Stimulated activated CD4-positive, alpha-beta T cell treated with anti-CD3 and anti-CD28 coated beads, Interleukin-2, amount 100 ng/mL, for 48 hours (primary cell): ENCODE measurements around the gene FAM25A.

ENCODE experiments used
- DNase-seq, 2 donors: peaks; one replicate each; pipeline ENCODE4 v3.0.0-alpha.2; 2020

The FAM25A gene

GRCh38 chr10:87066178-87066577 is 46.1 kb downstream of the FAM25A start:
- DNase-seq = no peak

- DNase-seq = no peak
These were observed 46.8 kb downstream of the FAM25A start for GRCh38 chr10:87066865-87067264.

- DNase-seq = no peak
These were observed 48.2 kb downstream of the FAM25A start for GRCh38 chr10:87068281-87068680.

GRCh38 chr10:87072449-87072848 is 52.4 kb downstream of the FAM25A start:
- DNase-seq = no peak
